SJCRH30 (cell line): ENCODE results near the gene NRSN2. TPM values are rescaled to one million over a fixed set of nuclear protein-coding genes. Genes with fewer than 3 reads are reported as not detected.

Source experiments
- DNase-seq, 2 experiments: peaks; one replicate each; pipeline ENCODE4 v3.0.0-alpha.2; 2015 to 2020
- H3K27ac ChIP-seq: fragments of 250-450 bp; sonication (Bioruptor Pico); 2 replicates; pipeline ENCODE4 v1.5.1; 2020; ENCODE audit warnings: mild to moderate bottlenecking, moderate library complexity
- H3K27me3 ChIP-seq: fragments of 250-450 bp; sonication (Bioruptor Pico); 2 replicates; pipeline ENCODE4 v1.5.1; 2020; ENCODE audit warnings: mild to moderate bottlenecking, moderate library complexity
- H3K36me3 ChIP-seq: fragments of 250-450 bp; sonication (Bioruptor Pico); 2 replicates; pipeline ENCODE4 v1.5.1; 2020; ENCODE audit warnings: mild to moderate bottlenecking, moderate library complexity
- H3K4me1 ChIP-seq: fragments of 250-450 bp; sonication (Bioruptor Pico); 2 replicates; pipeline ENCODE4 v1.5.1; 2020; ENCODE audit warnings: mild to moderate bottlenecking, moderate library complexity
- H3K4me3 ChIP-seq: fragments of 250-450 bp; sonication (Bioruptor Pico); 2 replicates; pipeline ENCODE4 v1.5.1; 2020; ENCODE audit warnings: mild to moderate bottlenecking, moderate library complexity
- H3K9me3 ChIP-seq: fragments of 250-450 bp; sonication (Bioruptor Pico); replicated peaks from 2 replicates; pipeline ENCODE4 v1.5.1; 2020; ENCODE audit warnings: mild to moderate bottlenecking, moderate library complexity
- total RNA-seq: library from RNA; depleted of rRNA; stranded (reverse); fragments of >200 nt; shearing (Covaris generic); gene quantifications from 2 replicates; pipeline ENCODE4 v1.2.3, GENCODE V29; 2014

The NRSN2 gene
- total RNA-seq, 1 experiment from 2014 or later: 14.9 TPM

DNA sequence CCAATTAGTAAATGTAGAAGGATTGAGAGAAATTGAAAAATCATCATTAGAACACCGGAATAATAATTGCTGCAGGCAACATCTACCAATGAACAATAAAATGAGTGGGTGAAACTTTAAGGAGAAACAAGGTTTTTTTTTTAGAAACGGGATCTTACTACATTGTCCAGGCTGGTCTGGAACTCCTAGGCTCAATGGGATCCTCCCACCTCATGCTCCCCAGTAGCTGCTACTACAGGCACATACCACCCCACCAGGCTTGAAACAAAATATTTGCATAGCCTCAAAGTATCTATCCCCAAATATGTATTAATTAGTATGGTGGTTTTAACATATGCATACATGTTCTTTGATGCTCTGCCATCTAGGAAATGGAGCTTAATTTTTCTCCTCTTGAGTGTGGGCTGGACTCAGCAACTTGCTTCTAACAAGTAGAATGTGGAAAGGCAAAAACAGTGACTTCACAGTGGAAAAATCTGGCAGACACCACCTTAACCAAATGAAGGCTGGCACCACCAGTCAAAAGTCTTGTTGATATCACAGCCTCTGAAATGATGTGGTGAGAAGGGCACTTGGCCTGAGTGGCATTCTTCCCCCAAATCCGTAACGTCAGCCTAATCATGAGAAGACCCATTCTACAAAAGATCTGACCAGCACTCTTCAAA, 12.1 kb downstream of the NRSN2 start:
- Histone ChIP-seq H3K9me3 (no peaks in the 10 kb centered on the region), H3K4me1 (no peaks in the 10 kb centered on the region), H3K4me3 (no peak overlapping the region), H3K27me3 (no peaks in the 10 kb centered on the region), H3K36me3 (no peaks in the 10 kb centered on the region), H3K27ac (no peak overlapping the region)
- no peak for DNase-seq

DNA sequence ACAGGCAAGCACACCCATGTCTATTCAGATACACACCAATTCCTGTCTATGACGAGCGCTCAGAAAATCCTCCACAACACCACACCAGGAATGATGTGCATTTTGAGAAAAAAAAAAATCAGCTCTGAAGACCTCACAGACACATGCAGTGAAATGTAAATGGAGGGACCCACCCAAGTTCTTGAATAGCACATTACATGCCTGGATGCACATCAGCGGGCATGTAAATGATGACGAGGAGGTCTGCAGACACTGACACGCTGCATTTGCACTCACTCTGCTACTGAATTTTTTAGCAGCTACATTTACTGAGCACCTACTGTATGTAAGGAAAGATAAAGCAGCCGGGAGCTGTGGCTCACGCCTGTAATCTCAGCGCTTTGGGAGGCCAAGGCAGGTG, 14.7 kb downstream of the NRSN2 start:
- Histone ChIP-seq H3K4me3 (no peak overlapping the region), H3K4me1 (no peaks in the 10 kb centered on the region), H3K9me3 (no peaks in the 10 kb centered on the region), H3K36me3 (no peaks in the 10 kb centered on the region), H3K27ac (no peak overlapping the region), H3K27me3 (no peaks in the 10 kb centered on the region)
- no peak for DNase-seq

DNA sequence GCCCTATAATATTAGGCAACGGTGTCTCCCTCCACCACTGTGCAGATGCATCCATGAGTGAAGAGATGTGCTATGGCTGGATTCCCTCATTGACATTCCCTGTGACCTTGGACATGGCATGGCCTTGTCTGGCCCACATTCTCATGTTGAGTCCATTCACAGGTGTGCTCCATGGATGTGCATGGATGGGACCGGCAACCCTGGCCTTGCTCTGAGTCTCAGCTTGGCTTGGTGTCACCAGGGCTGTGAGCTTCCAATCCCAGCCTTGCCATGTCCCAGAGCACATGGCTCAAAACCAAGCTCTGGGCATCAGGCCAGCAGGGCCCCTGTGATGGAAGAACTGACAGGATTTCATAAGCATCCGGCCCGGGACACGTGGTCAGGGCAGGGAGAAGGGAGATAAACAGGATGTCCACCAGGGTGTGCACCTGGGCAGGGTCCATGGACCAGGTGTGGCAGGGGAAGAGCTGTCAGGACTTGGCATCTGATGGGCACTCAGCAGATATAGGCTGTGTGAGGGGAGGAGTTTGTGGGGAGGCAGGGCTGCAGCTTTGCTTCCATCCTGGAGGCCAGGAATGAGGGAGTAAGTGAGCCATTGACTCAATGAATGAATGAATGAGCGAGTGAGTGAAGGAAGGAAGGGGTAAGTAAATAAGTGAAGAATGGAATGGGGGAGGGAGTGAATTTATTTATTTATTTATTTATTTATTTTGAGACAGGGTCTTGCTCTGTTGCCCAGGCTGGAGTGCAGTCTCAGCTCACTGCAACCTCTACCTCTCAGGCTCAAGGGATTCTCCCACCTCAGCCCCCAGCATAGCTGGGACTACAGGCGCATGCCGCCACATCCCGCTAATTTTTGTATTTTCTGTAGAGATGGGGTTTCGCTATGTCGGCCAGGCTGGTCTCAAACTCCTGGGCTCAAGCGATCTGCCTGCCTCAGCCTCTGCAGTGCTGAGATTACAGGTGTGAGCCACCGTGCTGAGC, 15.7 kb downstream of the NRSN2 start:
- no peaks in the 10 kb centered on the region for H3K9me3 ChIP-seq
- H3K36me3 ChIP-seq: no peaks in the 10 kb centered on the region
- peak; percentile 69 to 70 for DNase-seq
- no peaks in the 10 kb centered on the region for H3K4me1 ChIP-seq
- H3K27ac ChIP-seq: no peak overlapping the region
- H3K4me3 ChIP-seq: no peak overlapping the region
- no peaks in the 10 kb centered on the region for H3K27me3 ChIP-seq

DNA sequence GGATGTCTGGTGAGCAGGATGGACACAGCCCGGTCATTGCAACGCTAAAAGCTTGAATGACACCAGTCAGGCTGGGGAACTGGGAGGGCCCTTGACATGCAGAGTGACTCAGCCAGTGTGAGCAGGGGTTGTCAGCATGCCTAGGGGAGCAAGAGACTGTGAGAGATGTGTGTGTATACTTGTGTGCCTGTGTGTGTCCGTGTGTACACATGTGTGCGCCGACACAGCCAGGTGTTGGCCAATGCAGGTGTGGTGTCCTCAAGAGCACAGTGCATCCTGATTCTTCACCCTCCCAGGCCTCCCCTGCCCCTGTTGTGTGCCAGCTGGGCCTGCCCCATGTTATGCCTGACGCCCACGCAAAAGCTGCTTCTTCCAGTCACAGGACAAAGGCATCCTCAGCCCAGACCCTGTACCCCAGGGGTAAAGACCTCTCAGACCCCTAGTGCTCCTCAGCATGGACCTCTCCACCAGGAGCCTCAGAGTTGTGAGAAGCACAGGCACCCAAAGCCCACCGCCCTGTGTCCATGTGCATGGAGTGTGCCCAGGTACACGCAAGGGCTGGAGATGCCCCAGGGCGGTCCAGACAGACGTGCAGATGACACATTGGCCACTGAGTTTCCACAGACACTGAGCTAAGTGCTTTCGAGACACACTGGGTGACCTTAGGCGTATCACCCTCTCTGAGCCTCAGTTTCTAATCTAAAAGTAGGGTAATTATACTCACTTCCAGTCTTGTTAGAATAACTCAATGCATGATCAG, 16.6 kb downstream of the NRSN2 start:
- Histone ChIP-seq H3K36me3 (no peaks in the 10 kb centered on the region), H3K27ac (no peak overlapping the region), H3K4me1 (no peaks in the 10 kb centered on the region), H3K9me3 (no peaks in the 10 kb centered on the region), H3K4me3 (no peak overlapping the region), H3K27me3 (no peaks in the 10 kb centered on the region)
- DNase-seq: no peak

DNA sequence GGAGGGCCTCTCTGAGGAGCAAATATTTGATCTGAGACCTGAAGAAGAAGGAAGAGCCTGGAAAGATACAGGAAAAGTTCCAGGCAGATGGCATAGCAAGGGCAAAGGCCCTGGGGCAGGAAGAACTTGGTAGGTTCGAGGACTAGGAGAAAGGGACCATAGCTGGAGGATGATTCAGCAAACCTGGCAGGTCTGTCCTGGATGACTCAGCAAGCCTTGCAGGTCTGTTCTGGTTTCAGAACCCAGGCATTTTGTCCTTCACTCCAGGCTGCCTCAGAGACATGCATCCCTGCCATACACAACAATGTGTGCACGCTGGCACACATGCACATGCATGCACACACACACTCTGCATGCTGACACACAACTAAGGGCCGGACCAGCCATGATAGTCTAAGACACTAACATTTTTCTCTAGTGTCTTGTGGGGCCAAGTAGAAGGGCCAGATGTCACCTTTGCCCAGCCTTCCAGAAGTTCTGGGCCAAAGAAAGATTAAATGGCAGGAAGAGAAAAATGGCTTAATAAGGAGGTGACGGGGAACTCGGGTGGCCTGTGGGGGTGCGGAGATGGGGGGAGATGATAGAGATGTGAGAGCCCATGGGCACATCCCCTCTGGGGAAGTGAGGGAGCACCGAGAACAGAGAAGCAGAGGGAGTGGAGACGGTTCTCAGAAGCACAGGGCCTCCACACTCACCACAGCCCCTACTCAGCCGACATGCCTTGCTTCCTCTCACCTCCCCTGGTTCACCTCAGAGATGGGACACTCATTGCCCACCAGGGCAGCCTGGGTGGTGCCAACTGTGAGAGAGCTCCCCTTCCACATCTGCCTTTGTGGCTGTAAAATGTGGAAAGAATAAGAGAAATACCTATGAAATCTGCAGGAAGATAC, 18.2 kb downstream of the NRSN2 start:
- DNase-seq: no peak
- Histone ChIP-seq H3K9me3 (no peaks in the 10 kb centered on the region), H3K36me3 (no peaks in the 10 kb centered on the region), H3K4me1 (no peaks in the 10 kb centered on the region), H3K27me3 (no peaks in the 10 kb centered on the region), H3K4me3 (no peak overlapping the region), H3K27ac (no peak overlapping the region)

DNA sequence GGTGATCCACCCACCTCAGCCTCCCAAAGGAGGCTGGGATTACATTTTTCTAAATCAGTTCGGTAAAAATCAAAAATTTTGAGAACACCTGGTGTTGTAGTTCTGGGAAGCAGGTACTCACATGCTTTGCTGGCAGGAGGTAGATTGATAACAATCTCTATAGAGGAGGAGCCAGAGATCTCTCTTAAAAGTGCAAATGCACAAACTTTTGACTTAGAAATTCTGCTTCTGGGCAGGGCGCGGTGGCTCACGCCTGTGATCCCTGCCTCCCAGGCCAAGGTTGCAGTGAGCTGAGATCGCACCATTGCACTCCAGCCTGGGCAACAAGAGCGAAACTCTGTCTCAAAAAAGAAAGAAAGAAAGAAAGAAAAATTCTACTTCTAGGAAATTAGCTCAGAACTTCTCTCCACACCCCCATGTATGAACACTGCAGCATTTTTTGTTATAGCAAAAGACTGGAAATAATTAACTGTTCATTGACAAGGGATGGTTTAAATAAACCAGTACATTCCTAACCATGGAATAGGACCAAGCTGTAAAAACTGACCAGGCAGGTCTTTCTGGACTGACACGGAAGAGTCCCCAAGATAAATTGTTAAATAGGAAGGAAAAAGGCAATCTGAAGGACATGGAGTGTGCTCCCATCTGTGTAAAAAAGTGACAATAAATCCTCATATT, 19.3 kb downstream of the NRSN2 start:
- no peaks in the 10 kb centered on the region for H3K36me3 ChIP-seq

DNA sequence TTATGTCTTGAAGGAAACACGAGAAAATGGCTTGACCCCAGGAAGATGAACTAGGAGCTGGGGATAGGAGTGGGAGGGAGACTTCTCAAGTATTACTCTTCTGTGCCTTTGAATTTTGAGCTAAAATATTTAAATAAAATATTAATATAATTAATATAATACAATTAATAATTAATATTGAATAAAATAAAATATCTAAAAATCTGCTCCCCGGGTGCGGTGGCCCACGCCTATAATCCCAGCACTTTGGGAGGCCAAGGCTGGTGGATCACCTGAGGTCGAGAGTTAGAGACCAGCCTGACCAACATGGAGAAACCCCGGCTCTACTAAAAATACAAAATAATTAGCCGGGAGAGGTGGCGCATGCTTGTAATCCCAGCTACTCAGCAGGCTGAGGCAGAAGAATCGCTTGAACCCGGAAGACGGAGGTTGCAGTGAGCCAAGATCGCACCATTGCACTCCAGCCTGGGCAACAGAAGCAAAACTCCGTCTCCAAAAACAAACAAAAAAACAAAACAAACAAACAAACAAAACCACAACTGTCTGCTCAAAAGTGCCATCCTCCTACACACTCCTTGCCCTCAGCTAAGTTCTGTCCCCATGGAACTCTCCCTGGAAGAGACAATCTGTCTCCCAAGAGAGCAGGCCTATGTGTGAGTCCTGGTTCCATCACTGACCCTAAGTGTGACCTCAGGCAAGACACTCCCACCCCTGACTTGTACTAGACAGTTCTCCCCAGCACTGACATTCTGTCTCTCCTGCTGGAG, 20.0 kb downstream of the NRSN2 start:
- no peak overlapping the region for H3K27ac ChIP-seq
- H3K36me3 ChIP-seq: no peaks in the 10 kb centered on the region
- DNase-seq: no peak
- no peaks in the 10 kb centered on the region for H3K27me3 ChIP-seq
- H3K4me1 ChIP-seq: no peaks in the 10 kb centered on the region
- H3K9me3 ChIP-seq: no peaks in the 10 kb centered on the region
- no peak overlapping the region for H3K4me3 ChIP-seq

More for the DNA sequence above, 19.3 kb downstream of the NRSN2 start:
- Histone ChIP-seq H3K9me3 (no peaks in the 10 kb centered on the region), H3K27ac (no peak overlapping the region), H3K27me3 (no peaks in the 10 kb centered on the region), H3K4me3 (no peak overlapping the region), H3K4me1 (no peaks in the 10 kb centered on the region)
- no peak for DNase-seq

DNA sequence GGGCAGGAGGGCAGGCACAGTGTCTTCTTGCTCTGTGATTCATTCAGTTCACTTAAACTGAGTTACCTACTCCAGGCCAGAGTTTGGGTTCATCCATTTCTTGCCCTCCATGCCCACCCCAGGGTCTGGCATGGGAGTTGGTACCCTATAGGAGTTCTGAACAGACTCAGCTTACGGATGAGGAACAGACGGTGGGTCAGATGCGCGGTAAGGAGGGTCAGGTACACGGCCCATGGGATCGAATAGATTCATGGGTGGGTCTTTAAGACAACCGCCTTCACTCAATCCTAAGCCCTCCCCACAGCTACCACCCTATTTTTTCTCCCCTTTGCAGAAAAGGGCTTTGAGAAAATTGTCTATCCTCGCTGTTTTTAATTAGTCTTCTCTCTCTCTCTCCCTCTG, 20.6 kb downstream of the NRSN2 start:
- Histone ChIP-seq H3K9me3 (no peaks in the 10 kb centered on the region), H3K4me3 (no peak overlapping the region), H3K4me1 (no peaks in the 10 kb centered on the region), H3K36me3 (no peaks in the 10 kb centered on the region), H3K27ac (no peak overlapping the region), H3K27me3 (no peaks in the 10 kb centered on the region)
- DNase-seq: no peak

DNA sequence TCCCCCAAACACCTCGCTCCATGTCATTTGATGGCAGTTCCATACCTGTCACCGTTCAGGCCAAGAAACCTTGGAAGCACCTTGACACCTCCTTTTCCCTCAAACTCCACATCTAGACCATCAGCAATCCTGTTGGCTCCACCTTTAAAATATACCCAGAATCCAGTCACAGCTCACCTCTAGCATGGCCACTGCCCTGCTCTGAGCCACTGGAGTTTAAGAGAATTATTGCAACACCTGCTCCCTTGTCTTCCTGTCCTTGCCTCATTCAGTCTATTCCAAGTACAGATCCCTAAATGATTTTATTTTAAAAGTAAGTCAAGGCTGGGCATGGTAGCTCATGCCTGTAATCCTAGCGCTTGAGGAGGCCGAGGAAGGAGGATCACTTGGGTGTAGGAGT, 22.0 kb downstream of the NRSN2 start:
- no peaks in the 10 kb centered on the region for H3K27me3 ChIP-seq
- H3K9me3 ChIP-seq: no peaks in the 10 kb centered on the region
- H3K4me3 ChIP-seq: no peak overlapping the region
- no peak for DNase-seq
- H3K36me3 ChIP-seq: no peaks in the 10 kb centered on the region
- H3K27ac ChIP-seq: no peak overlapping the region
- H3K4me1 ChIP-seq: no peaks in the 10 kb centered on the region

DNA sequence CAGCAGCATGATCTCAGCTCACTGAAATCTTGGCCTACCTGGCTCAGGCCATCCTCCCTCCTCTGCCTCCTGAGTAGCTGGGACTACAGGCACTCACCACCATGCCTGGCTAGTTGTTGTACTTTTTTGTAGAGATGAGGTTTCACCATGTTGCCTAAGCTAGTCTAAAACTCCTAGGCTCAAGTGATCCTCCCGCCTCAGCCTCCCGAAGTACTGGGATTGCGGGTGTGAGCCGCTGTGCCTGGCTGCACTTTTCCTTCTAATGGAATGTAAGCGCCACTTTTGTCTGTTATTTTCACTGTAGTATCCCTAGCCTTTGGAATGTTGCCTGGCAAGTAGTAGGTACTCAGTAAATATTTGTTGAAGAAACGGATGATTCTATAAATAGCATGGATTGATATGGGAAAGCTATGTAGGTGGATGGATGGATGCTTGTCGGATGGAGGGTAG, 23.3 kb downstream of the NRSN2 start:
- Histone ChIP-seq H3K27me3 (no peaks in the 10 kb centered on the region), H3K4me1 (no peaks in the 10 kb centered on the region), H3K9me3 (no peaks in the 10 kb centered on the region), H3K27ac (no peak overlapping the region), H3K36me3 (no peaks in the 10 kb centered on the region), H3K4me3 (no peak overlapping the region)
- DNase-seq: no peak

DNA sequence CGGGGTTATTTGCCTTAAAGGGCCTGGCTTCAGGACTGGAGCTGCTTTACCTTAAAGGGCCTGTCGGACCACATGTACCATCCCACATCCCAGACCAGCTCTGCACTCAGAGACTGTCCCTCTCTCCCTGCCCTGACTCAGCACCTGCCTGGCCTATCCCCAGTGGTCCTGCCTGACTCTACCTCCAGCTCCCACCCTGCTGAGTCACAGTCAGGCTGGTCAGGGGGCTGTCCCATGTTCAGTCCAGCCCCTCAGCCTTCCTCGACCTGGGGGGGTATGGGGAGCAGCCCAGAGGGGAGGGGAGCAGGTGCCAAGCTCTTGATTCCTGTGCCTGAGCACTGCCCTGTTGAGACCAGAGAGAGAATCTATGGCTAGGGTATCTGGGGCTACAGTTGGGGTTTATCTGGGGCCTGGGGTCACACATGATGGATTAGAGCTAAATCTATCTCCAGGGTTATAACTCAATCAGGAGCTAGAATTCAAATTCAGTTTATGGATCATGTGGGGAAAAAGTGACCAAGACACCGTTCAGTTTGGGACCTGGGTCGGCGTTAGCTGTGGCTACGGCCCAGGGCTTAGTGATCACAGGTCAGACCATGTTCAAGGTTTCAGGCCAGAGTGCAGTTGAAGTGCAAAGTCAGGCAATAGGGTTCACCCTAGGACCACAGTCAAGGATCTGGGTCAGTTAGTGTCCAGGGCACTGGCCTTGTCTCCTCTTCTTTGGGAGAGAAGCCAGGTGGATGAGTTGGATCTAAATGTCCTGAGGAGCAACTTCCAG, 24.3 kb downstream of the NRSN2 start:
- Histone ChIP-seq H3K36me3 (no peaks in the 10 kb centered on the region), H3K27ac (no peak overlapping the region), H3K4me1 (no peaks in the 10 kb centered on the region), H3K4me3 (no peak overlapping the region), H3K9me3 (no peaks in the 10 kb centered on the region), H3K27me3 (no peaks in the 10 kb centered on the region)
- DNase-seq: no peak

DNA sequence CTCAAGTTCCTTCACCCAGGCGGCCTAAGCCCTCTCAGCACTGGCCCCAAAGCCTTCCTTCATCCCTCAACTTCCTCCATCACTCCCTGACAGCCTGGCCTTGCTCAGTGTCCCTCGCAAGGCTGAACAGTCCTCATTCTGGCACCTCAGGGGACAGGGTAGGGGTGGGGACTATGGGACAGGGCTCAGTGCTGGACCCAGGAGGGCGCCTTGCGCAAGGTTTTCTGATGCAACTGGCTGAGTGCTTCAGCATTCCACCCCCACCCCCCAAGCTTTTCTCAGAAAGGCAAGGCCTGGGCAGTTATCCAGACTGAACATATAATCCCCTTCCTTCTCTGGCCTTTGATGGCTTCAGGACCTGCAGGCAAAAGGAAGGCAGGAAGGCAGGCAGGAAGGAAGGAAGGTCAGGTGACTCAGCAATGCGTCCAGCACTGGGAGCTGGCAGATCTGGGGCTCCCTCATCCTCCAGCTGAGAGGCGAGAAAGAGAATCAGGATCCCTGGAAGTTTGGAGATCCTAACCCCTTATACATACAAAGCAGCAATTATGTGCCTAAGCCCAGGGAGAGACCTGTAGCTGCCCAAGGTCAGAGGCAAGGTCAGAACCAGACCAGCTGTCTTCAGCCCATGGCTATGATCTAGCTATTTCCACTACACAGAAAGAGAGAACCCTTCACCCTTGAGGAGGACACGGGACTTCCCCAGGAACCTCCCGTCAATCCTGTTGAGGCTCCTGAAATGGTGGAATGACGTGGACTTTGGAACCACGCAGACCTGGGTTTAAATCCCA, 25.0 kb downstream of the NRSN2 start:
- no peak overlapping the region for H3K27ac ChIP-seq

More for the DNA sequence above, 25.0 kb downstream of the NRSN2 start:
- Histone ChIP-seq H3K4me3 (no peak overlapping the region), H3K9me3 (no peaks in the 10 kb centered on the region), H3K27me3 (no peaks in the 10 kb centered on the region), H3K4me1 (no peaks in the 10 kb centered on the region), H3K36me3 (no peaks in the 10 kb centered on the region)
- peak; percentile 13 to 32 for DNase-seq
